Gastrocnemius medialis (tissue), 4 donors: Measurements from ENCODE around the gene PTTG1IP2. TPM values are rescaled to one million over a fixed set of nuclear protein-coding genes. Genes with fewer than 3 reads are reported as not detected.

Experiments used
- ATAC-seq, 2 donors: fragments of 150-250 bp; one replicate each; pipeline ENCODE4 v1.9.1; 2016
- DNase-seq, 2 donors: peaks; one replicate each; pipeline ENCODE4 v3.0.0-alpha.2; 2019
- H3K27ac ChIP-seq, 4 donors: fragments of 200-600 bp; sonication (generic); 1 replicate in 1 of 4; 2 replicates in 3 of 4; pipeline ENCODE4 v1.5.1; 2016 to 2018; ENCODE audit warnings: mild to moderate bottlenecking in 2 of 4, moderate library complexity in 1 of 4
- H3K27me3 ChIP-seq, 3 donors: fragments of 200-600 bp; sonication (generic) in 2 of 3; 1 replicate in 1 of 3; 2 replicates in 2 of 3; pipeline versions ENCODE4 v1.5.1 to v1.6.0; 2016 to 2019; ENCODE audit warnings: mild to moderate bottlenecking in 1 of 3, moderate library complexity in 1 of 3
- H3K36me3 ChIP-seq, 2 donors: fragments of 200-600 bp; sonication (generic) in 1 of 2; one replicate each; pipeline ENCODE4 v1.5.1; 2017 to 2018
- H3K4me1 ChIP-seq, 2 donors: fragments of 200-600 bp; sonication (generic) in 1 of 2; one replicate each; pipeline ENCODE4 v1.5.1; 2016 to 2017; ENCODE audit warnings: mild to moderate bottlenecking in 2 of 2
- H3K4me3 ChIP-seq, 4 donors: fragments of 200-600 bp; sonication (generic) in 3 of 4; 1 replicate in 1 of 4; 2 replicates in 3 of 4; pipeline ENCODE4 v1.5.1; 2016 to 2019; ENCODE audit warnings: mild to moderate bottlenecking in 2 of 4
- H3K9me3 ChIP-seq, 3 donors: fragments of 200-600 bp; sonication (generic) in 2 of 3; 1 replicate in 1 of 3; 2 replicates in 2 of 3; pipeline ENCODE4 v1.5.1; 2016 to 2019
- POLR2A ChIP-seq, 2 donors: fragments of 450-650 bp; IDR thresholded peaks; one replicate each; pipeline ENCODE4 v1.6.1; 2017; ENCODE audit warnings: antibody characterized with exemption in 2 of 2, mild to moderate bottlenecking in 2 of 2, moderate library complexity in 2 of 2
- in situ Hi-C, 4 donors: fragments of 200-750 bp; cut with MboI; loops; one replicate each; pipeline versions ENCODE4 v1.15.0 to v1.8.0; 2017; ENCODE audit warnings: low sequenced_read_pairs in 4 of 4
- intact Hi-C: fragments of 100-400 bp; cut with DNase I; formaldehyde crosslinking; loops from one replicate; pipeline ENCODE4 v1.15.1; 2023; ENCODE audit warnings: low total_unique reads
- total RNA-seq, 4 donors: library from RNA; depleted of rRNA; stranded (reverse); fragments of >200 nt; gene quantifications; one replicate each; pipeline versions ENCODE4 v1.1.0 to v1.2.3, GENCODE V29; 2016
- TF ChIP-seq, protein P1 (sequence below), 5 experiments: fragments of 450-650 bp in 3 of 5; fragments of 200-600 bp in 2 of 5; sonication (generic) in 2 of 5; IDR thresholded peaks in 4 of 5; conservative IDR thresholded peaks in 1 of 5; 1 replicate in 4 of 5; 2 replicates in 1 of 5; pipeline ENCODE4 v1.5.1; 2016 to 2019; ENCODE audit warnings: antibody characterized with exemption in 5 of 5, mild to moderate bottlenecking in 3 of 5, moderate library complexity in 3 of 5

The PTTG1IP2 gene
- total RNA-seq, 4 donors from 2014 or later, result not detected

DNA sequence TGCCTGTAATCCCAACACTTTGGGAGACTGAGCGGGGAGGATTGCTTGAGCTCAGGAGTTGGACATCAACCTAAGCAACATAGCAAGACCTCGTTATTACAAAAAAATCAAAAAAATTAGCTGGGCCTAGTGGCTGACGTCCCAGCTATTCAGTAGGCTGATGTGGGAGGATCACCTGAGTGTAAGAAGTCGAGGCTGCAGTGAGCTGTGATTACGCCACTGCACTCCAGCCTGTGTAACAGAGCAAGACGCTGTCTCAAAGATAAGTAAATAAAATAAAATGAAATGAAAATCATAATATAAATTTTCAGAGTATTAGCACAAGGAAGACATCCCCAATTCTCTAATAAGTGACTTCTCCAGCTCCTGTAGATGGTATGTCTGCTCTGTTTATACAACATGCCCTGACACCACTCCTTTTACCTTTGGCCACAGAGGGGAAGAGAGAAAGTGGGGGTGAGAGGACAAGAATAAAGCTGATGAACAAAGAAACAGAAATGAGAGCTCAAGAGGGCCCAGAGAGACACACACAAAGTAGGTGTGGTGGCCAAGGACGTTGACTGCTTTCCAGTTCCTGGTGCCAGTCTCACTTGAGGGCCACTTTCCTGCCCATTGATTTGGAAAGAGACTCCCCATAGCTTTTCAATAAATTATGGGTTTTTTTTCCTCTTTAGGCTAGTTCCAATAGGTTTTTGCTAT is 62.9 kb downstream of the PTTG1IP2 start:
- Histone ChIP-seq H3K27me3 (no peaks in the 10 kb centered on the region), H3K9me3 (no peaks in the 10 kb centered on the region), H3K27ac (no peak overlapping the region), H3K36me3 (no peaks in the 10 kb centered on the region), H3K4me3 (no peak overlapping the region), H3K4me1 (no peaks in the 10 kb centered on the region)
- in situ Hi-C loops, result no loop called here
- DNase-seq (no peak), ATAC-seq (no peak)
- intact Hi-C loops, result no loop called here
- no peak for TF ChIP-seq POLR2A (IDR thresholded peaks at IDR 0.05)
- TF ChIP-seq, protein P1, sequence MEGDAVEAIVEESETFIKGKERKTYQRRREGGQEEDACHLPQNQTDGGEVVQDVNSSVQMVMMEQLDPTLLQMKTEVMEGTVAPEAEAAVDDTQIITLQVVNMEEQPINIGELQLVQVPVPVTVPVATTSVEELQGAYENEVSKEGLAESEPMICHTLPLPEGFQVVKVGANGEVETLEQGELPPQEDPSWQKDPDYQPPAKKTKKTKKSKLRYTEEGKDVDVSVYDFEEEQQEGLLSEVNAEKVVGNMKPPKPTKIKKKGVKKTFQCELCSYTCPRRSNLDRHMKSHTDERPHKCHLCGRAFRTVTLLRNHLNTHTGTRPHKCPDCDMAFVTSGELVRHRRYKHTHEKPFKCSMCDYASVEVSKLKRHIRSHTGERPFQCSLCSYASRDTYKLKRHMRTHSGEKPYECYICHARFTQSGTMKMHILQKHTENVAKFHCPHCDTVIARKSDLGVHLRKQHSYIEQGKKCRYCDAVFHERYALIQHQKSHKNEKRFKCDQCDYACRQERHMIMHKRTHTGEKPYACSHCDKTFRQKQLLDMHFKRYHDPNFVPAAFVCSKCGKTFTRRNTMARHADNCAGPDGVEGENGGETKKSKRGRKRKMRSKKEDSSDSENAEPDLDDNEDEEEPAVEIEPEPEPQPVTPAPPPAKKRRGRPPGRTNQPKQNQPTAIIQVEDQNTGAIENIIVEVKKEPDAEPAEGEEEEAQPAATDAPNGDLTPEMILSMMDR (IDR thresholded peaks at IDR 0.05 in 4 of 5, conservative IDR thresholded peaks at IDR 0.05 in 1 of 5), result no peak

DNA sequence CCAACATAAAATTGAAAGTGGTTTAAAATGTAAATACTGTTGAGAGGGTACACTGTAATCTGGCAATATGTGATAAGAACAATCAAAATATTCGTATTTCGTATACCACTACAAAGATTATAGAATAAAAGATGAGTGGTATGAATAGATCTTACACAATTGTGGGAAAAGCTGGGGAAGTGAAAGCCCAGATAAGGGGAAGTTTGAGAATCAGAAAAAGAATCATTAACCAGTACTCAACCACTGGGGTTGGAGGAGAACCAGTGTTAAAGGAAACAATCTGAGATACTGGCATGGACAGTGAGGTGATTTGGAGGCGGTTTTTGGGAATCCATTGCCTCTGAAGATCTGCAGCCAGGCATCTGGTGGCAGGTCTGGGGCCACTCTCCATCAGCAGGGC is 67.0 kb downstream of the PTTG1IP2 start:
- no peak for DNase-seq
- Histone ChIP-seq H3K27ac (no peak overlapping the region), H3K4me1 (no peaks in the 10 kb centered on the region), H3K27me3 (no peaks in the 10 kb centered on the region), H3K4me3 (no peak overlapping the region), H3K36me3 (no peaks in the 10 kb centered on the region), H3K9me3 (no peaks in the 10 kb centered on the region)
- in situ Hi-C loops, result no loop called here
- no peak for ATAC-seq
- intact Hi-C loops, result no loop called here
- TF ChIP-seq, protein P1 (IDR thresholded peaks at IDR 0.05 in 4 of 5, conservative IDR thresholded peaks at IDR 0.05 in 1 of 5), result no peak
- no peak for TF ChIP-seq POLR2A (IDR thresholded peaks at IDR 0.05)

DNA sequence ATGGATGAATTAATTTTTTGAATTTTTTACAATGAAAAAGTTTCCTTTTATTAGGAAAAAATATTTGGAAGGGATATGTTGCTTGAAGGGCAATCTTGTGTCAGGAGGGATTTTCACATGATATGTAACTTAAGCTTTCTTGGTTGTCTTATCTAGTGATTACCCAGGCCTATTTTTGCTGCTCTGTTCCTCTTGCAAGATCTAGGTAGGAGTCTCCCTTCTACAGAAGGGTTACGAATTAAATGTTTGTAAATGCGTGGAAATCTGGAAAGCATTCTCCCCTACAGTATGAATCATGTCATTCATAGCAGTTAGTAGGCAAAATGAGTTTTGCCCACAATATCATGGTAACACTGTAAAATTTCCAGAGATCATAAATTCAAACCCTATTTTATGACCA is 69.0 kb downstream of the PTTG1IP2 start:
- Histone ChIP-seq H3K36me3 (no peaks in the 10 kb centered on the region), H3K27me3 (no peaks in the 10 kb centered on the region), H3K4me3 (no peak overlapping the region), H3K4me1 (no peaks in the 10 kb centered on the region), H3K27ac (no peak overlapping the region), H3K9me3 (no peaks in the 10 kb centered on the region)
- ATAC-seq (no peak), DNase-seq (no peak)
- TF ChIP-seq POLR2A (IDR thresholded peaks at IDR 0.05), result no peak
- TF ChIP-seq, protein P1 (IDR thresholded peaks at IDR 0.05 in 4 of 5, conservative IDR thresholded peaks at IDR 0.05 in 1 of 5), result no peak
- in situ Hi-C loops (no loop called here), intact Hi-C loops (no loop called here)

DNA sequence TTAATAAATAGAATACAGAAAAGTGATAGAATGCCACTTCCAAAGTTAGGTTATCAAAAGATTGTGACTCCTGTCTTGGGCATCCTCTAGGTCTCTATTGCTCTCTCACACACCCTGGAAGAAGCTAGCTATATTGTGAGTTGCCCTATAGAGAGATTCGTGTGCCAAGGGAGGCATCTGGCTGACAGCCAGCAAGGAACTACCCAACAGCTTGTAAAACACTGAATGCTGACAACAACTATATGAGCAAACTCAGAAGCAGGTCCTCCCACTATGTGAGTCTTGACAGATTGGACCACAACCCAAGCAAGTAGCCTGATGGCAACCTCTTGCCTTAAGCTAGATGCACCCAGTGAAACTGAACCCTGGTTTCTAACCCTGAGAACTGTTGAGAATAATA is 71.0 kb downstream of the PTTG1IP2 start:
- ATAC-seq (no peak), DNase-seq (no peak)
- H3K4me1 ChIP-seq, result no peaks in the 10 kb centered on the region
- in situ Hi-C loops, result no loop called here
- H3K9me3 ChIP-seq, result no peaks in the 10 kb centered on the region
- no peak overlapping the region for H3K27ac ChIP-seq
- H3K4me3 ChIP-seq, result no peak overlapping the region
- no peaks in the 10 kb centered on the region for H3K27me3 ChIP-seq
- intact Hi-C loops, result no loop called here
- H3K36me3 ChIP-seq, result no peaks in the 10 kb centered on the region
- TF ChIP-seq, protein P1 (IDR thresholded peaks at IDR 0.05 in 4 of 5, conservative IDR thresholded peaks at IDR 0.05 in 1 of 5), result no peak
- TF ChIP-seq POLR2A (IDR thresholded peaks at IDR 0.05), result no peak
